ENCODE results near the gene SH3TC1. TPM values are rescaled to one million over a fixed set of nuclear protein-coding genes. Genes with fewer than 3 reads are reported as not detected.

SH3TC1 gene
- total RNA-seq, 2 experiments from 2014 or later, result 16.2 to 17.5 TPM

DNA sequence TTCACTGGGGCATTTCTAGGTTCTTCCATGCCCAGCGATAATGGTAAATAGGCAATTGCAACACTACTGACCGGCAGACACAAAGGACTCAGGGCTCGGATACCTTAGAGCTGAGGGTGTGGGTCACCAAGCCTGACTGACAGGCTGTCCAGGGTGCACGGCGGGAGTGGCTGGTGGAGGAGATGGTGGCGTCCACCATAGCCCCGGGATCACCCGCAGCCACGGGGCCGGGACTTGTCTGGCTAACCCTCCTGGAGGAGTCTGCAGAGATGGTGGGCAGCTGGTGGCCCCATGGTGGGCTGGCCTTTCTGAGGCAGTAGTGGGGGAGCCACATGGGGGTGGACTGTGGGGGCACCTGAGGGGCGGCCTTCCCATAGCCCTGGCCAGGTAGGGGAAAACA is 28.7 kb upstream of the SH3TC1 start:
- ChIA-PET CTCF (no interaction called here), POLR2A (no interaction called here)
- TF ChIP-seq, protein P1, sequence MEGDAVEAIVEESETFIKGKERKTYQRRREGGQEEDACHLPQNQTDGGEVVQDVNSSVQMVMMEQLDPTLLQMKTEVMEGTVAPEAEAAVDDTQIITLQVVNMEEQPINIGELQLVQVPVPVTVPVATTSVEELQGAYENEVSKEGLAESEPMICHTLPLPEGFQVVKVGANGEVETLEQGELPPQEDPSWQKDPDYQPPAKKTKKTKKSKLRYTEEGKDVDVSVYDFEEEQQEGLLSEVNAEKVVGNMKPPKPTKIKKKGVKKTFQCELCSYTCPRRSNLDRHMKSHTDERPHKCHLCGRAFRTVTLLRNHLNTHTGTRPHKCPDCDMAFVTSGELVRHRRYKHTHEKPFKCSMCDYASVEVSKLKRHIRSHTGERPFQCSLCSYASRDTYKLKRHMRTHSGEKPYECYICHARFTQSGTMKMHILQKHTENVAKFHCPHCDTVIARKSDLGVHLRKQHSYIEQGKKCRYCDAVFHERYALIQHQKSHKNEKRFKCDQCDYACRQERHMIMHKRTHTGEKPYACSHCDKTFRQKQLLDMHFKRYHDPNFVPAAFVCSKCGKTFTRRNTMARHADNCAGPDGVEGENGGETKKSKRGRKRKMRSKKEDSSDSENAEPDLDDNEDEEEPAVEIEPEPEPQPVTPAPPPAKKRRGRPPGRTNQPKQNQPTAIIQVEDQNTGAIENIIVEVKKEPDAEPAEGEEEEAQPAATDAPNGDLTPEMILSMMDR (IDR thresholded peaks at IDR 0.05), result no peak
- Mint-ChIP-seq H3K27me3 (peaks cover 6% of the 10 kb centered on the region), H3K36me3 (ENCODE audit: low read depth) (no peaks in the 10 kb centered on the region), H3K27ac (no peak overlapping the region), H3K4me3 (no peak overlapping the region), H3K4me1 (ENCODE audit: low read depth) (peaks cover 5% of the 10 kb centered on the region), H3K9me3 (peaks cover 7% of the 10 kb centered on the region)
- DNase-seq, result no peak
- intact Hi-C loops (cut with micrococcal nuclease), result loop anchor here (10.0 kb wide), 1 partner anchor 234 kb away; no protein-coding TSS in a partner anchor
- no peak for ATAC-seq

DNA sequence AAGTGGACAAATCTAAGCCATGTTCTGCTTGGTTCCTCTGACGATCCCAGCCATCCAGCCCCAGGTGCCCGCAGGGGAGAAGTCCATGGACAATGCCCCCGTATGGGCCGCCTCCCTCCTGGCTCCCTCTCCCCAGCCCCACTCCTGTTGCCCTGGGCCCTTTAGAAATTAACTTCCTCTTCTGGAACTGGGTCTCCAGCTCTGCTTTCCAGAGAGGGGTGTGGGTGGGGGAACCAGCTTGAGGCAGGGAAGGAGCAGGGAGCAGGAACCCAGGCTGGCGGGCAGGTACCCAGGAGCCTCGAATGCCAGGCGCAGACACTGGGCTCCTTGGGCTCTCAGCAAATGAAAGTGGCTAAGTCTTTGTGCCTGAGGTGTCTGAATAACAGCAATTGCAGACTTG is 27.8 kb upstream of the SH3TC1 start:
- DNase-seq, result no peak
- Mint-ChIP-seq H3K36me3 (ENCODE audit: low read depth) (no peaks in the 10 kb centered on the region), H3K9me3 (peaks cover 7% of the 10 kb centered on the region), H3K4me3 (no peak overlapping the region), H3K4me1 (ENCODE audit: low read depth) (peaks cover 5% of the 10 kb centered on the region), H3K27me3 (peaks cover 6% of the 10 kb centered on the region), H3K27ac (no peak overlapping the region)
- ChIA-PET CTCF (no interaction called here), POLR2A (no interaction called here)
- ATAC-seq, result no peak
- TF ChIP-seq, protein P1 (IDR thresholded peaks at IDR 0.05), result no peak
- intact Hi-C loops (cut with micrococcal nuclease), result loop anchor here (10.0 kb wide), 1 partner anchor 234 kb away; no protein-coding TSS in a partner anchor

DNA sequence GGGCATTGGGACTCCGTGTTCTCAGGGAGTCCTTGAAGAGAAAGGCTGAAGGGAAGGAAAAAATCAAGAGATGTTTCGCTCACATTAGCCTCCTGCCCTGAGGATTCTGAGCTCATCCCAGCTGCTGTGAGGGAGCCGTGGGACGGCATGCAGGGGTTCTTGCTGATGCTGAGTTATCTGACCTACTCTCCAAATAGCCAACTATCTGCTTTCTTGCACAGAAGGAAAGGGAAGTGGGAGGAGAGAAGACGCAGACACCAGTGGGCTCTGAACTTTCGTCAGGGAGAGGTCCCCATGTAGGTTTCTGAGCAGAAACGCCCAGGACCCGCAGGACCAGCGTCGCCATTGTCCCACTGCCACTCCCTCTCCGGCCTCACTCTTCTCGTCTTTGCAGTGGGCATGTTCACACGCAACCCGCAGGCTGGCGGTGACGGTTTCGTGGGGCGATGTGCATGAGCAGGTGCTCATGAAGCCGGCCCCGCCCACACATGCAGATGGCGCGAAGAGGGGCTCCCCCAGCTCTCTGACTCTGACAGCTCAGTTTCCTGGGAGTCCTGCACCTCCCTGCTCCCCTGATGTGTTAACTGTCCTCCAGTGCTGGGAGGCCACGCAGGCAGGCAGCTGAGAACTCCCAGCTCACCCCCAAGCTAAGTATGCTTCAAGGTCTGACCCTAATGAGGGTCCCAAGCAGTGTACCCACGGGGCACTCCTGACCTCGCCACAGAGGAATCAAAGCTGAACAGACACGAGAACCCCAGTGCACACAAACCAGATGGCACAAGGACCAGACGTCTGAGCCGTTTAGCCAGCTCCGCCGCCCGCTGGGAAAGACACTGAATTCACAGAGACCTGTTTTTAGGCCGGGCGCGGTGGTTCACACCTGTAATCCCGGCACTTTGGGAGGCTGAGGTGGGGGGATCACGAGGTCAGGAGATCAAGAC is 26.8 kb upstream of the SH3TC1 start:
- POLR2A ChIA-PET, result no interaction called here
- CTCF ChIA-PET, result no interaction called here
- Mint-ChIP-seq H3K27me3 (peaks cover 6% of the 10 kb centered on the region), H3K4me3 (no peak overlapping the region), H3K27ac (no peak overlapping the region), H3K36me3 (ENCODE audit: low read depth) (no peaks in the 10 kb centered on the region), H3K9me3 (peaks cover 7% of the 10 kb centered on the region), H3K4me1 (ENCODE audit: low read depth) (peaks cover 9% of the 10 kb centered on the region)
- DNase-seq (peak; percentile 76), ATAC-seq (peak; percentile 60)
- intact Hi-C loops (cut with micrococcal nuclease), result loop anchor here (10.0 kb wide), 1 partner anchor 233 kb away; no protein-coding TSS in a partner anchor
- TF ChIP-seq, protein P1 (IDR thresholded peaks at IDR 0.05), result no peak

DNA sequence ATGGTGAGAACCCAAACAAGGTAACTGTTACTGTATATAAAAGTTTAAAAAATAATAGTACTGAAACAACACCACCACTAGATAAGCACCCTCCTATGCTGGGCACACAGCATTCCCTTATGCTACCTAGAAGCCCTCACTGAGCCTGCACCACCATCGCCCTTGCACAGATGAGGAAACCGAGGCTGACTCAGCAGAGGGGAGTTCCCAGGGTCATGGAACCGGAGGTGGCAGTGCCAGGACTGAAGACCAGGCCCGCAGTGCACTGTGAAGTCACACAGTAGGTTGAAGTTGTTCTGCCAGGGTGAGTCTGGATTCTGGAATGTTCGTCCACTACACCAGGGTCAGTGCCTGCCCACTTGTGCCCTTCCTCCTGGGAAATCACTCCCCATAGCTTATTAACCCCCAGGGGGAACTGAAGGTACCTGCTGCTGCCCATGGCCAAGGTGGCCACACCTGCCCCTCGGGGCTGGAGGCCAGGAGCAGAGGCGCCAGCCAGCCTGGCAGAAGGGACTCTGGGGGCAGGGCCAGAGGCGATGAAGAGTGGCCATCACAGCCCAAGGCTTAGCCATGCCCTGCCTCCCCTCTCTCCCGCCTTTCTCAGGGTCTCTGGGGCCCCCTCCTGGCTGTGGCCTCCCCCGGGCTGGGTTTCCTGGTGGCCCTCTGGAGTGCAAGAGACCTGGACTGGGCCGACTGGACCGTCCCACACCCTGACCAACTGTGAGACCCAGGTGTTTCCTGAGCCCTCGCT is 25.4 kb upstream of the SH3TC1 start:
- ATAC-seq, result no peak
- TF ChIP-seq, protein P1 (IDR thresholded peaks at IDR 0.05), result no peak
- Mint-ChIP-seq H3K27ac (no peak overlapping the region), H3K4me1 (ENCODE audit: low read depth) (peaks cover 9% of the 10 kb centered on the region), H3K27me3 (peaks cover 6% of the 10 kb centered on the region), H3K4me3 (no peak overlapping the region), H3K36me3 (ENCODE audit: low read depth) (no peaks in the 10 kb centered on the region), H3K9me3 (no peaks in the 10 kb centered on the region)
- no peak for DNase-seq
- ChIA-PET POLR2A (no interaction called here), CTCF (no interaction called here)
- intact Hi-C loops (cut with micrococcal nuclease), result loop anchor here (10.0 kb wide), 1 partner anchor 231 kb away; no protein-coding TSS in a partner anchor
